NB4 (cell line): ENCODE data around the gene SLC5A10.

Experiments used
- DNase-seq: peaks from one replicate; pipeline ENCODE4 v3.0.0; 2010; ENCODE audit warnings: low read depth
- H3K4me3 ChIP-seq: one replicate; pipeline ENCODE4 v1.5.1; 2011; ENCODE audit warnings: mild to moderate bottlenecking, low read depth, low read length, moderate library complexity
- CTCF ChIP-seq: IDR thresholded peaks from one replicate; pipeline ENCODE4 v1.5.1; 2012; ENCODE audit warnings: low read depth, low read length
- MYC ChIP-seq: IDR thresholded peaks from 2 replicates; pipeline ENCODE4 v1.6.1; 2011; ENCODE audit warnings: low read depth, low read length
- POLR2A ChIP-seq: IDR thresholded peaks from 2 replicates; pipeline ENCODE4 v1.6.1; 2011; ENCODE audit warnings: mild to moderate bottlenecking; ENCODE audit not compliant: insufficient read length; ENCODE audit errors: extremely low read depth
- TF ChIP-seq, protein P1 (sequence below): IDR thresholded peaks from 2 replicates; pipeline ENCODE4 v1.6.1; 2011; ENCODE audit warnings: low read depth, low read length

The SLC5A10 gene

DNA sequence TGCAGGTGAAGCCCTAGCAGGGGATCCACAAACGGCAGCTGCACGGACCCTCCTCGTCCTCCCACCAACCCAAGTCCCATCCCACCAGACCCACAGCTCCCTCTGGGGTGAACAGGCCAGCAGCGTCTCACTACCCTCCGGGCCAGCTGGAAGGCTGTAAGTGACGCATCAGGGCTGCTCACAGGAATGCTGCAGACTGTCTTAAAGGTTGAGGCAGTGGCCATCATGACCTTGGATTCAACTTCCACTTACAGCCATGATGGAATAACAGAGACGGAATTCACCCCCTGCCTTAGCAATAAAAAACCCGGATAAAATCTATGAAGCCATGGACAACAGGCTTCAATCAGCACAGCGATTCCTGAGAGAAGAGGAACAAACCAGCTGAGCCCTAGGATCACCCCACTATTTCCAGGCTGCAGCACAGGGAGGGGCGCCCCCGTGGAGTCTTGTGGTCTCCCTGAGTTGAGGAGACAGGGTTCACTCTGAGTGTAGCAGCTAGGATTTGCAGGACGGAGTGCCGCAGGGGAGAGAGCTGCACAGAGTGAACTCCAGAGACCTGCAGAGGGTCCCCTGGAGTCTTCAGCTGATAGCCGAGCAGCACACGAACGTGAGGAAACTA is 42.1 kb downstream of the SLC5A10 start:
- DNase-seq: no peak
- H3K4me3 ChIP-seq: no peak overlapping the region
- no peak for TF ChIP-seq POLR2A
- TF ChIP-seq MYC: no peak

DNA sequence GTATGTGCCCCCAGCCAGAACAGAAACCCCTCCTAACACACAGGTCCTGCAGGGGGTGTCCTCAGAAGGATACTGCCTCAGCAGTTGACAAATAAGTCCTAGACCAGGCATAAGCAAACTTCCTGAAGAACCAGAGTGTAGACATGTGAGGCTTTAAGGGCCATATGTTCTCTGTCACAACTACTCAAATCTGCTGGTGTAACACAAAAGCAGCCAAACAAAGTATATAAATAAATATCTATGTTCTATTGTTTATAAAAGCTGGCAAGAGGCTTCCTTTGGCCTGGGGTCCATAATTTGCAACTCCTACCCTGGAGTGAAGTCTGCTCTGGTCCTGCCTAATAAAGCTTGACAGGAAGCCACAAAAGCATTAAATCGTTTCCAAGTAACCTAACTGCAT is 42.7 kb downstream of the SLC5A10 start:
- no peak for DNase-seq
- H3K4me3 ChIP-seq: no peak overlapping the region
- TF ChIP-seq MYC (no peak), POLR2A (no peak), CTCF (no peak)
- TF ChIP-seq, protein P1, sequence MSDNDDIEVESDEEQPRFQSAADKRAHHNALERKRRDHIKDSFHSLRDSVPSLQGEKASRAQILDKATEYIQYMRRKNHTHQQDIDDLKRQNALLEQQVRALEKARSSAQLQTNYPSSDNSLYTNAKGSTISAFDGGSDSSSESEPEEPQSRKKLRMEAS: no peak

DNA sequence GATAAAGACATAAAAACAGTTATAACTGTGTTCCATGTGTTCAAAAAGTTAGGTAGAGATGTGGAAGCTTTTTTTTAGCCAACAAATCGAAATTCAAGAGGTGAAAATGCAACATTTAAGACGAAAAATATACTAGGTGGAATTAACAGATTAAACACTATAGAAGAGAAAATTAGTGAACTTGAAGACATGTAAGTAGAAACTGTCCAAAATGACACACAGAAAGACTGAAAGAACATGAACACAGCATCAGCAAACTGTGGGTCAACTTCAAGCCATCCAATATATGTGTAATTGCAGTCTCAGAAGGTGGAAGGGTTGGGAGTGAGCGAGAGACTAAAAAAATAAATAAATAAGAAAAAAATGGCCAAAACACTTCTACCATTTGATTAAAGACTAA is 43.3 kb downstream of the SLC5A10 start:
- TF ChIP-seq POLR2A: no peak

DNA sequence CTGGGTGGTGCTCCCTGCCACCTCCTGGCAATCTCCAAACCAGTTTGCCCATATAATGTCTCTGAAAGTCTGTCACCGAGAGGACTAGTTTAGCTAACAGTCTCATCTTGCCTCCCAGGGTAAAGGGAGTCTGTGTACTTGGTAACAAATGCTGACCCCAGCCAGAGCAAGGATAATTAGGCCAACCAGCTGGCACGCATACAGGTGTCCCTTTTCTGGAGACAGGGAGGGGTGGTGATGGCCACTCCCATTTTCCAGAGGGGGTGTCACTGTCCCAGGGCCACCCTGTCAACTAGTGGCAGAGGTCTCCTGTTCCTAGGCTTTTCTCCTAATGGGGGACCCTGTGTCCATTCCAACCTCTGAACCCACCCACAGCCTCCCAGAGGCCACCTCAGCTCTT is 44.5 kb downstream of the SLC5A10 start:
- H3K4me3 ChIP-seq: no peak overlapping the region
- TF ChIP-seq MYC (no peak), CTCF (no peak), POLR2A (no peak)
- TF ChIP-seq, protein P1: no peak
- DNase-seq: no peak

More for the DNA sequence above, 43.3 kb downstream of the SLC5A10 start:
- H3K4me3 ChIP-seq: no peak overlapping the region
- no peak for DNase-seq

DNA sequence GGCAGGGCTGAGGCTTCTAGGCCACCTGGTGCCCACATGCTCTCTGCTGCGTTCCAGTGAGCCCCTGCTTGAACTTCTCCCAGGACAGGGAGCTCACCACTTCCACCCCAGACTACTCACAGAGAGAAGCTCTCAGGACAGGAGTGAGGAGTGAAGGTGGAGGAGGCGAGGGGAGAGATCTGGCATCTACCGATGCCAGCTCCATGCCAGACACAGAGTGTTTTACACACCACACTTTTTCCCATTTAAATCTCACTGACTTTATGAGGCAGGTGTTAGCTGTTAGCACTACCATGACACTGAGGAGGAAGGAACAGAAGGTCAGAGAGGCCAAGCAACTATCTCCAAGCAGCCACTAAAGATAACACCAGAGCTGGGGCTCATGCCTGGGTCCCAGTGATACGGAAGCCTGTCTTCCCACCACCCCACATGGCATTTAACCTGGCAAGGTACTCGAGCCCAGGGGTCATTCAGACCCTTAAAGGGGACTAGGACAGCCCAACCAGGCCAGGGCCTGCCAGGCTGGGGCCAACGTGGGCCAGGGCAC is 45.8 kb downstream of the SLC5A10 start:
- no peak for TF ChIP-seq POLR2A
- no peak for DNase-seq
- no peak overlapping the region for H3K4me3 ChIP-seq

DNA sequence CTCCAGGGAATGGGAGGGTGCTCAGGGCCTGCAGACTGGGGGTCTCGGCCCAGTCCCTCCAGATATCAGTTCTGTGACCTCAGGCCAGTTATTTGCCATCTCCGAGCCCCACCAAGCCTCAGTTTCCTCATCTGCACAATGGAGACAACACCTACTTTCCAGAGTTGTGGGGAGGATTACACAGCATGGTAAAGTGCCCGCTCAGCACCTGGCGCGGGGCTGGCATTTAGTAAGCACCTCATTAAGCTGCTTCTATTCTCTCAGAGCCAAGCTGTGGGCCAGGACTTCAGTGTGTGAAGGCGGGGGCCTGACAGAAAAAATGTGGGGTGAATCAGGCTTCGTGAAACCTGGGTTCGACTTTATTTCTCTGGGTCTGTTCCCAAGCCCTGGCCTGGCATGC is 47.4 kb downstream of the SLC5A10 start:
- no peak overlapping the region for H3K4me3 ChIP-seq
- no peak for DNase-seq

GRCh38 chr17:18999911-19000310 is 47.9 kb downstream of the SLC5A10 start:
- DNase-seq: no peak
- no peak overlapping the region for H3K4me3 ChIP-seq
- TF ChIP-seq, protein P1: no peak
- TF ChIP-seq CTCF (no peak), POLR2A (no peak), MYC (no peak)

More for the DNA sequence above, 47.4 kb downstream of the SLC5A10 start:
- no peak for TF ChIP-seq POLR2A

- no peak for TF ChIP-seq MYC
- no peak for TF ChIP-seq CTCF
- TF ChIP-seq, protein P1: no peak
- TF ChIP-seq POLR2A: no peak
- H3K4me3 ChIP-seq: no peak overlapping the region
Observed at GRCh38 chr17:19000531-19001325, 48.8 kb downstream of the SLC5A10 start.

More at GRCh38 chr17:19000531-19001325, 48.8 kb downstream of the SLC5A10 start:
- no peak for DNase-seq
